ENCODE results near the gene ZYX.

- TF ChIP-seq, protein P1, sequence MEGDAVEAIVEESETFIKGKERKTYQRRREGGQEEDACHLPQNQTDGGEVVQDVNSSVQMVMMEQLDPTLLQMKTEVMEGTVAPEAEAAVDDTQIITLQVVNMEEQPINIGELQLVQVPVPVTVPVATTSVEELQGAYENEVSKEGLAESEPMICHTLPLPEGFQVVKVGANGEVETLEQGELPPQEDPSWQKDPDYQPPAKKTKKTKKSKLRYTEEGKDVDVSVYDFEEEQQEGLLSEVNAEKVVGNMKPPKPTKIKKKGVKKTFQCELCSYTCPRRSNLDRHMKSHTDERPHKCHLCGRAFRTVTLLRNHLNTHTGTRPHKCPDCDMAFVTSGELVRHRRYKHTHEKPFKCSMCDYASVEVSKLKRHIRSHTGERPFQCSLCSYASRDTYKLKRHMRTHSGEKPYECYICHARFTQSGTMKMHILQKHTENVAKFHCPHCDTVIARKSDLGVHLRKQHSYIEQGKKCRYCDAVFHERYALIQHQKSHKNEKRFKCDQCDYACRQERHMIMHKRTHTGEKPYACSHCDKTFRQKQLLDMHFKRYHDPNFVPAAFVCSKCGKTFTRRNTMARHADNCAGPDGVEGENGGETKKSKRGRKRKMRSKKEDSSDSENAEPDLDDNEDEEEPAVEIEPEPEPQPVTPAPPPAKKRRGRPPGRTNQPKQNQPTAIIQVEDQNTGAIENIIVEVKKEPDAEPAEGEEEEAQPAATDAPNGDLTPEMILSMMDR (conservative IDR thresholded peaks at IDR 0.05; ENCODE audit: low read depth, low read length): no peak
- TF ChIP-seq EZH2 (IDR thresholded peaks at IDR 0.05; ENCODE audit: borderline replicate concordance, low read depth, low read length, poor library complexity, severe bottlenecking): no peak
Observed at GRCh38 chr7:143361552-143362130, 19.5 kb upstream of the ZYX start.

Data from A673 (cell line).